ENCODE measurements around the gene GKN2. TPM values are rescaled to one million over a fixed set of nuclear protein-coding genes. Genes with fewer than 3 reads are reported as not detected.

The GKN2 gene
- total RNA-seq, 1 experiment from 2014 or later: not detected

DNA sequence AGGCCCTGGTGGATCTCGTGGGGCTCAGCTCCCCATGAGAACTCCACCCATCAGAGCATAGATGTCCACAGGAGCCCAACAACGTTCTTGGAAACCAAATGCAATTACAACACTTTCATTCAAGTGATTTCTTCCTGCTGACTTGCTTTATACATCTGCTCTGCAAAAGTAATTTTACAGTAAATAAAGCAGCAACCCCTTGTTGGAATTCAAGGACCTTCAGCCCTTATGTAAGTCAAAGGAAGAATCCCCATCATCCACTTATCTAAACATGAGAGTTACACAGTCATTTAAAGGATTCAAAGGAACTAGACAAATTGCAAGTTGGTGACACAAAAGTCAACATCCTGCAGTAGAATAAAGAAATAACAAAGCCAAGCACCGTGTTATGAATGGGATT, 43.2 kb upstream of the GKN2 start (continued):
- TF ChIP-seq, protein P1, sequence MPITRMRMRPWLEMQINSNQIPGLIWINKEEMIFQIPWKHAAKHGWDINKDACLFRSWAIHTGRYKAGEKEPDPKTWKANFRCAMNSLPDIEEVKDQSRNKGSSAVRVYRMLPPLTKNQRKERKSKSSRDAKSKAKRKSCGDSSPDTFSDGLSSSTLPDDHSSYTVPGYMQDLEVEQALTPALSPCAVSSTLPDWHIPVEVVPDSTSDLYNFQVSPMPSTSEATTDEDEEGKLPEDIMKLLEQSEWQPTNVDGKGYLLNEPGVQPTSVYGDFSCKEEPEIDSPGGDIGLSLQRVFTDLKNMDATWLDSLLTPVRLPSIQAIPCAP (CRISPR knock-in tag; IDR thresholded peaks at IDR 0.05): no peak

DNA sequence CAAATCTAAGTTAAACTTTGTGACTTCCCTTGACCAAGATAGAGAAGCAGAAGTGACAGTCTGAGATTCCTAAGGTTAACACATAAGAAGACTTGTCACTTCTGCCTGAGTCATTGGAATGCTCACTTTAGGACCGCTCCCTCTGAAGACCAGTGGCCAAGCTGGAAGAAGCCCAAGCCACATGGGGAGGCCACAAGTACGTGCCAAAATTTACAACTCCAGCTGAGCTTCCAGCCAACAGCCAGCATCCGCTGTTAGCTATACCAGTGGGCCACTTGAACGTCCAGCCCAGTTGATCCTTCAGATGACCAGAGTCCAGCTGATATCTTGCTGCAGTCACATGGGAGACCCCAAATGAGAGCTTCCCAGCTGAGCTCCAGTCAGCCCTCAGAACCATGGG, 42.2 kb upstream of the GKN2 start:
- H3K9me3 Mint-ChIP-seq: peaks cover 3% of the 10 kb centered on the region; the same call in 1 of the 2 replicates

More for the DNA sequence above, 42.2 kb upstream of the GKN2 start:
- CTCF ChIA-PET: interaction anchor here (0.6 to 1.7 kb wide), 3 partner anchors 18 to 386 kb away, joined by 3 to 5 read pairs (median 3); partner anchors contain the start of gene ANTXR1
- H3K4me3 Mint-ChIP-seq: no peak overlapping the region
- H3K27me3 Mint-ChIP-seq (ENCODE audit: low read depth): peaks cover 3% of the 10 kb centered on the region
- TF ChIP-seq, protein P2, sequence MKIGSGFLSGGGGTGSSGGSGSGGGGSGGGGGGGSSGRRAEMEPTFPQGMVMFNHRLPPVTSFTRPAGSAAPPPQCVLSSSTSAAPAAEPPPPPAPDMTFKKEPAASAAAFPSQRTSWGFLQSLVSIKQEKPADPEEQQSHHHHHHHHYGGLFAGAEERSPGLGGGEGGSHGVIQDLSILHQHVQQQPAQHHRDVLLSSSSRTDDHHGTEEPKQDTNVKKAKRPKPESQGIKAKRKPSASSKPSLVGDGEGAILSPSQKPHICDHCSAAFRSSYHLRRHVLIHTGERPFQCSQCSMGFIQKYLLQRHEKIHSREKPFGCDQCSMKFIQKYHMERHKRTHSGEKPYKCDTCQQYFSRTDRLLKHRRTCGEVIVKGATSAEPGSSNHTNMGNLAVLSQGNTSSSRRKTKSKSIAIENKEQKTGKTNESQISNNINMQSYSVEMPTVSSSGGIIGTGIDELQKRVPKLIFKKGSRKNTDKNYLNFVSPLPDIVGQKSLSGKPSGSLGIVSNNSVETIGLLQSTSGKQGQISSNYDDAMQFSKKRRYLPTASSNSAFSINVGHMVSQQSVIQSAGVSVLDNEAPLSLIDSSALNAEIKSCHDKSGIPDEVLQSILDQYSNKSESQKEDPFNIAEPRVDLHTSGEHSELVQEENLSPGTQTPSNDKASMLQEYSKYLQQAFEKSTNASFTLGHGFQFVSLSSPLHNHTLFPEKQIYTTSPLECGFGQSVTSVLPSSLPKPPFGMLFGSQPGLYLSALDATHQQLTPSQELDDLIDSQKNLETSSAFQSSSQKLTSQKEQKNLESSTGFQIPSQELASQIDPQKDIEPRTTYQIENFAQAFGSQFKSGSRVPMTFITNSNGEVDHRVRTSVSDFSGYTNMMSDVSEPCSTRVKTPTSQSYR (CRISPR knock-in tag; IDR thresholded peaks at IDR 0.05): no peak
- TF ChIP-seq SOX15 (CRISPR knock-in tag; IDR thresholded peaks at IDR 0.05): no peak
- no peak for TF ChIP-seq NFYB (CRISPR knock-in tag; conservative IDR thresholded peaks at IDR 0.05; ENCODE audit: low read depth)
- TF ChIP-seq, protein P3, sequence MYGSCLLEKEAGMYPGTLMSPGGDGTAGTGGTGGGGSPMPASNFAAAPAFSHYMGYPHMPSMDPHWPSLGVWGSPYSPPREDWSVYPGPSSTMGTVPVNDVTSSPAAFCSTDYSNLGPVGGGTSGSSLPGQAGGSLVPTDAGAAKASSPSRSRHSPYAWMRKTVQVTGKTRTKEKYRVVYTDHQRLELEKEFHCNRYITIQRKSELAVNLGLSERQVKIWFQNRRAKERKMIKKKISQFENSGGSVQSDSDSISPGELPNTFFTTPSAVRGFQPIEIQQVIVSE (CRISPR knock-in tag; IDR thresholded peaks at IDR 0.05; ENCODE audit: borderline replicate concordance): no peak
- TF ChIP-seq, protein P4, sequence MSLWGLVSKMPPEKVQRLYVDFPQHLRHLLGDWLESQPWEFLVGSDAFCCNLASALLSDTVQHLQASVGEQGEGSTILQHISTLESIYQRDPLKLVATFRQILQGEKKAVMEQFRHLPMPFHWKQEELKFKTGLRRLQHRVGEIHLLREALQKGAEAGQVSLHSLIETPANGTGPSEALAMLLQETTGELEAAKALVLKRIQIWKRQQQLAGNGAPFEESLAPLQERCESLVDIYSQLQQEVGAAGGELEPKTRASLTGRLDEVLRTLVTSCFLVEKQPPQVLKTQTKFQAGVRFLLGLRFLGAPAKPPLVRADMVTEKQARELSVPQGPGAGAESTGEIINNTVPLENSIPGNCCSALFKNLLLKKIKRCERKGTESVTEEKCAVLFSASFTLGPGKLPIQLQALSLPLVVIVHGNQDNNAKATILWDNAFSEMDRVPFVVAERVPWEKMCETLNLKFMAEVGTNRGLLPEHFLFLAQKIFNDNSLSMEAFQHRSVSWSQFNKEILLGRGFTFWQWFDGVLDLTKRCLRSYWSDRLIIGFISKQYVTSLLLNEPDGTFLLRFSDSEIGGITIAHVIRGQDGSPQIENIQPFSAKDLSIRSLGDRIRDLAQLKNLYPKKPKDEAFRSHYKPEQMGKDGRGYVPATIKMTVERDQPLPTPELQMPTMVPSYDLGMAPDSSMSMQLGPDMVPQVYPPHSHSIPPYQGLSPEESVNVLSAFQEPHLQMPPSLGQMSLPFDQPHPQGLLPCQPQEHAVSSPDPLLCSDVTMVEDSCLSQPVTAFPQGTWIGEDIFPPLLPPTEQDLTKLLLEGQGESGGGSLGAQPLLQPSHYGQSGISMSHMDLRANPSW (CRISPR knock-in tag; conservative IDR thresholded peaks at IDR 0.05; ENCODE audit: low read depth): no peak
- TF ChIP-seq ZNF317 (CRISPR knock-in tag; IDR thresholded peaks at IDR 0.05; ENCODE audit: borderline replicate concordance, low read depth): no peak
- no peak for TF ChIP-seq MXD4 (CRISPR knock-in tag; IDR thresholded peaks at IDR 0.05; ENCODE audit: borderline replicate concordance)
- no peak for TF ChIP-seq TP53 (CRISPR knock-in tag; IDR thresholded peaks at IDR 0.05)
- no peak for TF ChIP-seq NFE2L1 (CRISPR knock-in tag; IDR thresholded peaks at IDR 0.05)
- no peak for TF ChIP-seq CREM (CRISPR knock-in tag; IDR thresholded peaks at IDR 0.05)
- TF ChIP-seq HMGA2 (CRISPR knock-in tag; IDR thresholded peaks at IDR 0.05): no peak
- TF ChIP-seq, protein P5, sequence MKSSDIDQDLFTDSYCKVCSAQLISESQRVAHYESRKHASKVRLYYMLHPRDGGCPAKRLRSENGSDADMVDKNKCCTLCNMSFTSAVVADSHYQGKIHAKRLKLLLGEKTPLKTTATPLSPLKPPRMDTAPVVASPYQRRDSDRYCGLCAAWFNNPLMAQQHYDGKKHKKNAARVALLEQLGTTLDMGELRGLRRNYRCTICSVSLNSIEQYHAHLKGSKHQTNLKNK (CRISPR knock-in tag; IDR thresholded peaks at IDR 0.05): no peak
- TF ChIP-seq, protein P6, sequence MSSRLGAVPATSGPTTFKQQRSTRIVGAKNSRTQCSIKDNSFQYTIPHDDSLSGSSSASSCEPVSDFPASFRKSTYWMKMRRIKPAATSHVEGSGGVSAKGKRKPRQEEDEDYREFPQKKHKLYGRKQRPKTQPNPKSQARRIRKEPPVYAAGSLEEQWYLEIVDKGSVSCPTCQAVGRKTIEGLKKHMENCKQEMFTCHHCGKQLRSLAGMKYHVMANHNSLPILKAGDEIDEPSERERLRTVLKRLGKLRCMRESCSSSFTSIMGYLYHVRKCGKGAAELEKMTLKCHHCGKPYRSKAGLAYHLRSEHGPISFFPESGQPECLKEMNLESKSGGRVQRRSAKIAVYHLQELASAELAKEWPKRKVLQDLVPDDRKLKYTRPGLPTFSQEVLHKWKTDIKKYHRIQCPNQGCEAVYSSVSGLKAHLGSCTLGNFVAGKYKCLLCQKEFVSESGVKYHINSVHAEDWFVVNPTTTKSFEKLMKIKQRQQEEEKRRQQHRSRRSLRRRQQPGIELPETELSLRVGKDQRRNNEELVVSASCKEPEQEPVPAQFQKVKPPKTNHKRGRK (CRISPR knock-in tag; IDR thresholded peaks at IDR 0.05; ENCODE audit: borderline replicate concordance): no peak
- TF ChIP-seq, protein P7, sequence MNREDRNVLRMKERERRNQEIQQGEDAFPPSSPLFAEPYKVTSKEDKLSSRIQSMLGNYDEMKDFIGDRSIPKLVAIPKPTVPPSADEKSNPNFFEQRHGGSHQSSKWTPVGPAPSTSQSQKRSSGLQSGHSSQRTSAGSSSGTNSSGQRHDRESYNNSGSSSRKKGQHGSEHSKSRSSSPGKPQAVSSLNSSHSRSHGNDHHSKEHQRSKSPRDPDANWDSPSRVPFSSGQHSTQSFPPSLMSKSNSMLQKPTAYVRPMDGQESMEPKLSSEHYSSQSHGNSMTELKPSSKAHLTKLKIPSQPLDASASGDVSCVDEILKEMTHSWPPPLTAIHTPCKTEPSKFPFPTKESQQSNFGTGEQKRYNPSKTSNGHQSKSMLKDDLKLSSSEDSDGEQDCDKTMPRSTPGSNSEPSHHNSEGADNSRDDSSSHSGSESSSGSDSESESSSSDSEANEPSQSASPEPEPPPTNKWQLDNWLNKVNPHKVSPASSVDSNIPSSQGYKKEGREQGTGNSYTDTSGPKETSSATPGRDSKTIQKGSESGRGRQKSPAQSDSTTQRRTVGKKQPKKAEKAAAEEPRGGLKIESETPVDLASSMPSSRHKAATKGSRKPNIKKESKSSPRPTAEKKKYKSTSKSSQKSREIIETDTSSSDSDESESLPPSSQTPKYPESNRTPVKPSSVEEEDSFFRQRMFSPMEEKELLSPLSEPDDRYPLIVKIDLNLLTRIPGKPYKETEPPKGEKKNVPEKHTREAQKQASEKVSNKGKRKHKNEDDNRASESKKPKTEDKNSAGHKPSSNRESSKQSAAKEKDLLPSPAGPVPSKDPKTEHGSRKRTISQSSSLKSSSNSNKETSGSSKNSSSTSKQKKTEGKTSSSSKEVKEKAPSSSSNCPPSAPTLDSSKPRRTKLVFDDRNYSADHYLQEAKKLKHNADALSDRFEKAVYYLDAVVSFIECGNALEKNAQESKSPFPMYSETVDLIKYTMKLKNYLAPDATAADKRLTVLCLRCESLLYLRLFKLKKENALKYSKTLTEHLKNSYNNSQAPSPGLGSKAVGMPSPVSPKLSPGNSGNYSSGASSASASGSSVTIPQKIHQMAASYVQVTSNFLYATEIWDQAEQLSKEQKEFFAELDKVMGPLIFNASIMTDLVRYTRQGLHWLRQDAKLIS (CRISPR knock-in tag; IDR thresholded peaks at IDR 0.05; ENCODE audit: borderline replicate concordance): no peak
- TF ChIP-seq, protein P8, sequence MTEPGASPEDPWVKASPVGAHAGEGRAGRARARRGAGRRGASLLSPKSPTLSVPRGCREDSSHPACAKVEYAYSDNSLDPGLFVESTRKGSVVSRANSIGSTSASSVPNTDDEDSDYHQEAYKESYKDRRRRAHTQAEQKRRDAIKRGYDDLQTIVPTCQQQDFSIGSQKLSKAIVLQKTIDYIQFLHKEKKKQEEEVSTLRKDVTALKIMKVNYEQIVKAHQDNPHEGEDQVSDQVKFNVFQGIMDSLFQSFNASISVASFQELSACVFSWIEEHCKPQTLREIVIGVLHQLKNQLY (CRISPR knock-in tag; IDR thresholded peaks at IDR 0.05): no peak
- no peak for TF ChIP-seq ATF1 (CRISPR knock-in tag; IDR thresholded peaks at IDR 0.05)
- ATAC-seq (no peak), DNase-seq (ENCODE audit: low spot score) (no peak)
- no peak overlapping the region for H3K27ac Mint-ChIP-seq
- H3K4me1 Mint-ChIP-seq: no peaks in the 10 kb centered on the region
- POLR2A ChIA-PET: no interaction called here
- H3K36me3 Mint-ChIP-seq: no peaks in the 10 kb centered on the region

Data from WTC11 (cell line).